ENCODE data around the gene MINDY2.
A peak's percentile ranks its signal among the peaks of the same experiment; 100 is the strongest.

MINDY2 gene

DNA sequence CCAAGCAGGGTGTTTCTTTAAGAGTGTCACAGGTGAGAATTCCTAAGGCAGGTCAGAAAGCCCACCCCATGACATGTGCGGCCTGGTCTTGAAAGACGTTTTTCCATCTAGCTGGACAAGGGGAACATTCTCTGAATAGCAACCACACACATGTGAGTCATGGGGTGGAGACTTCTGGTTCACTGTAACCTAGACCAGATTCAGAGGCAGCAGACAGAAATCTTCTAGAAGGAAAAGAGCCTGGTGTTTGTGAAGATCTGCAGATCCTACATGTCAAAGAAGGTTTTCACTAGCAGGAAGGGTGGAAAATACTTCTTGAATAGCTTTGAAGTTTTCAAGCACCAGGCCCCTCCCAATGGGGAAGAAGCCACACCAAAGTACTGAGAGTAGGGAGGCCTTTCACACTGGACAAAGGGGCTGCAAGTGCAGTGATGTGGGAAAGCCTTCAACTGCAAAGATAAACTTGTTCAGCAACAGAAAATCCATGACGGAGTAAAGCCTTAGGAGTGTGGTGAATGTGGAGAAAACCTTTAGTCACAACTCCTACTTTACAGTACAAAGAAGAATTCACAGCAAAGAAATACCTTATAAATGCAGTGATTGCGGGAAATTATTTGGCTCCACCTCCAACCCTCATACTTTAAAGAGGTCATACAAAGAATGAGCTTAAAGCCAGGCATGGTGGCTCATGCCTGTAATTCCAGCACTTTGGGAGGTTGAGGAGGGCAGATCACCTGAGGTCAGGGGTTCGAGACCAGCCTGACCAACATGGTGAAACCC lies 39.2 kb upstream of the MINDY2 start:
- WGBS, result 37% methylated on average over 3 of the region's 5 CpGs
- H3K14ac ChIP-seq (ENCODE audit: low read length in 2 of 2), result no peak overlapping the region
- H2BK5ac ChIP-seq (ENCODE audit: low read depth, low read length, poor library complexity, severe bottlenecking), result no peak overlapping the region
- H3K9me3 ChIP-seq (ENCODE audit: control insufficient read depth, low read length), result no peaks in the 10 kb centered on the region
- H2BK120ac ChIP-seq (ENCODE audit: low read depth, low read length), result no peak overlapping the region
- H4K8ac ChIP-seq (ENCODE audit: low read length), result no peak overlapping the region
- H3K23ac ChIP-seq (ENCODE audit: low read length in 2 of 2), result no peak overlapping the region
- no peak overlapping the region for H2BK15ac ChIP-seq (ENCODE audit: low read depth, poor library complexity, severe bottlenecking)
- H3K36me3 ChIP-seq (ENCODE audit: control insufficient read depth in 1 of 2, insufficient read depth in 2 of 2, low read depth in 1 of 2, low read length in 2 of 2), result peaks cover 0 to 5% of the 10 kb centered on the region in 2 experiments
- H3K9ac ChIP-seq (ENCODE audit: low read length), result peak overlapping the region; percentile 56
- H2BK12ac ChIP-seq (ENCODE audit: low read length in 2 of 2), result no peak overlapping the region
- peak; percentile 86 for DNase-seq
- peaks cover 12% of the 10 kb centered on the region for H3K4me1 ChIP-seq (ENCODE audit: control insufficient read depth, insufficient read depth, low read depth, low read length)
- H3K4ac ChIP-seq (ENCODE audit: low read depth in 1 of 2, low read length in 2 of 2), result no peak overlapping the region
- no peak overlapping the region for H3K4me3 ChIP-seq (ENCODE audit: insufficient read depth in 1 of 2, low read depth in 1 of 2, low read length in 2 of 2)
- peak overlapping the region; percentile 46 for H2AK5ac ChIP-seq (ENCODE audit: low read length, severe bottlenecking)
- H3K18ac ChIP-seq (ENCODE audit: low read depth in 1 of 2, low read length in 2 of 2), result peak overlapping the region in 1 of 2 experiments; percentile 50
- H3K27me3 ChIP-seq (ENCODE audit: control insufficient read depth in 1 of 2, insufficient read depth in 1 of 2, low read length in 2 of 2), result no peaks in the 10 kb centered on the region
- no peak overlapping the region for H2AFZ ChIP-seq (ENCODE audit: low read depth, low read length)
- peak overlapping the region; percentile 67 for H3K27ac ChIP-seq (ENCODE audit: low read length, poor library complexity, severe bottlenecking)
- no peak overlapping the region for H4K91ac ChIP-seq (ENCODE audit: low read length)
- peak overlapping the region; percentile 38 for H3K4me2 ChIP-seq (ENCODE audit: low read length, poor library complexity, severe bottlenecking)
- no peaks in the 10 kb centered on the region for H3K79me1 ChIP-seq (replicated peaks; ENCODE audit: low read length, poor library complexity, severe bottlenecking)

DNA sequence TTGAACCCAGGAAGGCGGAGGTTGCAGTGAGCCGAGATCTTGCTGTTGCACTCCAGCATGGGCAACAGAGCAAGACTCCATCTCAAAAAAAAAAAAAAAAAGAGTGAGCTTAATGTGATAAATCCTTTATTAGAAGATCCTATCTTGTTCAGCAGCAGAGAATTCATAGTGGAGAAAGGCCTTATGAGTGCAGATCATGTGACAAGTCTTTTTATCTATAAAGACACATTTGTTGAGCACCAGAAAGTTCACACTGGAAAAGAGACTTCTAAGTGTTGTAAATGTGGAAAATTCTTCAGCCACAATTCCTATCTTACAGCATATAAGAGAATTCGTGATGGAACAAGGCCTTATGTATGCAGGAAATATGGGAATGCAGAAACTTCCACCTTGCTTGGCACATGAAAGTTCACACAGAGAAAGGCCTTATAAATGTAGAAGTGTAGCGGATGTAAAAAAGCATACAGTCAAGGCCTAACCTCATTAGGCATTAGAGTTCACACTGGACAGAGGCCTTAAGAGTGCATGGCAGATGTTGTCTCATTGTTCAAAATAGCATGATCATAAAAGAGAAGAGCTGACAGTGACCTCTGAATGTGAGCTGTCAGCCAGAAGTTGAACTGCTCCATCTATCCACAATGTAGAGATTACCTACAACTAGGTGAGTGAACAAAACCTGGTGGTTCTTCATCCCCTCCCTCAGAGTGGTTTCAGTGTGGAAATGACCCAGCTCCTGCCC lies 38.3 kb upstream of the MINDY2 start:
- H3K14ac ChIP-seq (ENCODE audit: low read length in 2 of 2), result no peak overlapping the region
- H2BK120ac ChIP-seq (ENCODE audit: low read depth, low read length), result no peak overlapping the region
- no peak overlapping the region for H2BK5ac ChIP-seq (ENCODE audit: low read depth, low read length, poor library complexity, severe bottlenecking)
- WGBS, result 99% methylated on average over 4 of the region's 4 CpGs
- no peak overlapping the region for H3K4ac ChIP-seq (ENCODE audit: low read depth in 1 of 2, low read length in 2 of 2)
- H2BK12ac ChIP-seq (ENCODE audit: low read length in 2 of 2), result no peak overlapping the region
- no peak overlapping the region for H4K91ac ChIP-seq (ENCODE audit: low read length)
- no peaks in the 10 kb centered on the region for H3K9me3 ChIP-seq (ENCODE audit: control insufficient read depth, low read length)
- no peak overlapping the region for H4K8ac ChIP-seq (ENCODE audit: low read length)
- no peak for DNase-seq
- no peaks in the 10 kb centered on the region for H3K27me3 ChIP-seq (ENCODE audit: control insufficient read depth in 1 of 2, insufficient read depth in 1 of 2, low read length in 2 of 2)
- no peak overlapping the region for H3K4me2 ChIP-seq (ENCODE audit: low read length, poor library complexity, severe bottlenecking)
- no peak overlapping the region for H2AFZ ChIP-seq (ENCODE audit: low read depth, low read length)
- no peak overlapping the region for H2BK15ac ChIP-seq (ENCODE audit: low read depth, poor library complexity, severe bottlenecking)
- H3K36me3 ChIP-seq (ENCODE audit: control insufficient read depth in 1 of 2, insufficient read depth in 2 of 2, low read depth in 1 of 2, low read length in 2 of 2), result peaks cover 0 to 5% of the 10 kb centered on the region in 2 experiments
- peaks cover 12% of the 10 kb centered on the region for H3K4me1 ChIP-seq (ENCODE audit: control insufficient read depth, insufficient read depth, low read depth, low read length)
- H3K4me3 ChIP-seq (ENCODE audit: insufficient read depth in 1 of 2, low read depth in 1 of 2, low read length in 2 of 2), result no peak overlapping the region
- no peak overlapping the region for H3K23ac ChIP-seq (ENCODE audit: low read length in 2 of 2)
- no peaks in the 10 kb centered on the region for H3K79me1 ChIP-seq (replicated peaks; ENCODE audit: low read length, poor library complexity, severe bottlenecking)
- H2AK5ac ChIP-seq (ENCODE audit: low read length, severe bottlenecking), result no peak overlapping the region
- no peak overlapping the region for H3K18ac ChIP-seq (ENCODE audit: low read depth in 1 of 2, low read length in 2 of 2)
- no peak overlapping the region for H3K27ac ChIP-seq (ENCODE audit: low read length, poor library complexity, severe bottlenecking)
- H3K9ac ChIP-seq (ENCODE audit: low read length), result no peak overlapping the region

DNA sequence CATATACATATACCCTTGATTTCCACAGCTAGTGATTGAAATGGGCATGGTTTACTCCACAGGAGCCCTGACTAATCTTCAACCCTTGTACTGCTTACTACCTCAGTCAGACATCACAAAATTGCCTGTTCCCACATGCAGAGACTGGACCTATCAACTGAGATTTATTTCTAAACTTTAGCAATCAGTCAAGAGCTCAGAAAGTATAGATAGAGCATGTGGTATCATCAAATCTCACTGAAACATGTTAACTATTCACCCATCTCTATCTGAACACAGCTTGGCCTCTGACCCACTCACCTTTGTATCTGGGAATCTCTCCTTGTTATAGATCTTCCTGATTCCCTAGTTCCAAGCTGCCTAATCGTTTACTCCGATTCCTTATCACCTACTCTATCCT lies 36.2 kb upstream of the MINDY2 start:
- Histone ChIP-seq H3K9me3 (ENCODE audit: control insufficient read depth, low read length) (no peaks in the 10 kb centered on the region), H3K79me1 (replicated peaks; ENCODE audit: low read length, poor library complexity, severe bottlenecking) (no peaks in the 10 kb centered on the region), H2AK5ac (ENCODE audit: low read length, severe bottlenecking) (no peak overlapping the region), H3K23ac (ENCODE audit: low read length in 2 of 2) (no peak overlapping the region), H3K27ac (ENCODE audit: low read length, poor library complexity, severe bottlenecking) (peak overlapping the region; percentile 5), H2BK5ac (ENCODE audit: low read depth, low read length, poor library complexity, severe bottlenecking) (no peak overlapping the region), H3K36me3 (ENCODE audit: control insufficient read depth in 1 of 2, insufficient read depth in 2 of 2, low read depth in 1 of 2, low read length in 2 of 2) (no peaks in the 10 kb centered on the region), H3K4me1 (ENCODE audit: control insufficient read depth, insufficient read depth, low read depth, low read length) (peaks cover 12% of the 10 kb centered on the region), H3K14ac (ENCODE audit: low read length in 2 of 2) (no peak overlapping the region), H2BK15ac (ENCODE audit: low read depth, poor library complexity, severe bottlenecking) (no peak overlapping the region), H2BK120ac (ENCODE audit: low read depth, low read length) (no peak overlapping the region), H3K27me3 (ENCODE audit: control insufficient read depth in 1 of 2, insufficient read depth in 1 of 2, low read length in 2 of 2) (no peaks in the 10 kb centered on the region), H2AFZ (ENCODE audit: low read depth, low read length) (no peak overlapping the region), H4K91ac (ENCODE audit: low read length) (no peak overlapping the region), H2BK12ac (ENCODE audit: low read length in 2 of 2) (no peak overlapping the region), H3K4ac (ENCODE audit: low read depth in 1 of 2, low read length in 2 of 2) (no peak overlapping the region), H3K18ac (ENCODE audit: low read depth in 1 of 2, low read length in 2 of 2) (no peak overlapping the region), H4K8ac (ENCODE audit: low read length) (no peak overlapping the region), H3K9ac (ENCODE audit: low read length) (no peak overlapping the region), H3K4me2 (ENCODE audit: low read length, poor library complexity, severe bottlenecking) (no peak overlapping the region), H3K4me3 (ENCODE audit: insufficient read depth in 1 of 2, low read depth in 1 of 2, low read length in 2 of 2) (no peak overlapping the region)
- WGBS, result 67% methylated on average over 2 of the region's 2 CpGs
- DNase-seq, result no peak

DNA sequence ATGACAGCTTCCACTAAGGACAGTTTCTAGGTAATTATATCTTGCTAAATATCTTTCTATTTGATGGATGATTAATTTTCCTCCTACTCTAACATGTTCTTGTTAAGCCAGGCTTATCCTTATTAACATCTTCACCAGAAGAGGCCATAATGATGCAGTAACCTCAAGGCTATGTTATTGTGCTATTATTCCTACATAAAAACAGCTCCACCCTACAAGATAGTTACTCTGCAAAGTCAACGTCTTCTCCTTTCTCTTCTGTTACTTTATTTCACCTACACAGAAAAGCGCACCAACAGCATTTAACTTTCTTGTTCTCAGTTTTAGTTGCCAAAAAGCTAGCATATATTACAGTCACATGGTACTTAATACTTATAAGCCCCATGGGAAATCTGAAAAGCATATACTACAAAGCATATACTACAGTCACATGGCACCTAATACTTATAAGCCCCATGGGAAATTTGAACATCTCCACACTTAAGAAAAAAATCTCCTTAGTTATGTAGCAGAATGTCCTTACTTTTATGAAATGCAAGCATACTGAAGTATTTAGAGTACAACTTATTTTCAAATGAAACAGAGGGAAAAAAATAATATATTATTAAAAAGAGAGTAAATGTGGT lies 35.0 kb upstream of the MINDY2 start:
- no peak overlapping the region for H4K8ac ChIP-seq (ENCODE audit: low read length)
- H3K18ac ChIP-seq (ENCODE audit: low read depth in 1 of 2, low read length in 2 of 2), result no peak overlapping the region
- H2BK15ac ChIP-seq (ENCODE audit: low read depth, poor library complexity, severe bottlenecking), result no peak overlapping the region
- H3K79me1 ChIP-seq (replicated peaks; ENCODE audit: low read length, poor library complexity, severe bottlenecking), result no peaks in the 10 kb centered on the region
- H3K23ac ChIP-seq (ENCODE audit: low read length in 2 of 2), result no peak overlapping the region
- no peak overlapping the region for H2AK5ac ChIP-seq (ENCODE audit: low read length, severe bottlenecking)
- H2BK12ac ChIP-seq (ENCODE audit: low read length in 2 of 2), result no peak overlapping the region
- H2AFZ ChIP-seq (ENCODE audit: low read depth, low read length), result no peak overlapping the region
- no peak overlapping the region for H3K9ac ChIP-seq (ENCODE audit: low read length)
- H3K9me3 ChIP-seq (ENCODE audit: control insufficient read depth, low read length), result no peaks in the 10 kb centered on the region
- H3K4me1 ChIP-seq (ENCODE audit: control insufficient read depth, insufficient read depth, low read depth, low read length), result peaks cover 12% of the 10 kb centered on the region
- WGBS, result 91% methylated on average over 2 of the region's 2 CpGs
- no peak overlapping the region for H4K91ac ChIP-seq (ENCODE audit: low read length)
- H3K36me3 ChIP-seq (ENCODE audit: control insufficient read depth in 1 of 2, insufficient read depth in 2 of 2, low read depth in 1 of 2, low read length in 2 of 2), result no peaks in the 10 kb centered on the region
- H2BK5ac ChIP-seq (ENCODE audit: low read depth, low read length, poor library complexity, severe bottlenecking), result no peak overlapping the region
- H3K27ac ChIP-seq (ENCODE audit: low read length, poor library complexity, severe bottlenecking), result no peak overlapping the region
- no peak for DNase-seq
- H2BK120ac ChIP-seq (ENCODE audit: low read depth, low read length), result no peak overlapping the region
- H3K14ac ChIP-seq (ENCODE audit: low read length in 2 of 2), result no peak overlapping the region
- H3K4me2 ChIP-seq (ENCODE audit: low read length, poor library complexity, severe bottlenecking), result no peak overlapping the region
- no peaks in the 10 kb centered on the region for H3K27me3 ChIP-seq (ENCODE audit: control insufficient read depth in 1 of 2, insufficient read depth in 1 of 2, low read length in 2 of 2)
- H3K4ac ChIP-seq (ENCODE audit: low read depth in 1 of 2, low read length in 2 of 2), result no peak overlapping the region
- no peak overlapping the region for H3K4me3 ChIP-seq (ENCODE audit: insufficient read depth in 1 of 2, low read depth in 1 of 2, low read length in 2 of 2)

All from mesenchymal stem cell (in vitro differentiated cells and primary cell).